Endothelial cell of umbilical vein (primary cell): ENCODE results near the gene ARHGEF25. TPM values are rescaled to one million over a fixed set of nuclear protein-coding genes. Genes with fewer than 3 reads are reported as not detected.
"Not testable (repeated sequence)": the region's sequence is repeated elsewhere in the genome, so short reads cannot be mapped to it uniquely, and the experiment has no call there.

Experiments used
- BruUV-seq: library from RNA; stranded (reverse); fragments of 400-500 nt; replicated peaks from 2 replicates; lab custom pipeline; 2021; lab: Mats Ljungman, UMichigan
- CTCF ChIA-PET: fragments of 300-600, 350-600 bp; sonication (Branson Sonifier 250); formaldehyde crosslinking; loops from one replicate; lab custom pipeline; 2021; ENCODE audit warnings: antibody characterized with exemption, inconsistent platforms; lab: Charles Lee
- POLR2A ChIA-PET: fragments of 300-600, 350-600 bp; sonication (Branson Sonifier 250); formaldehyde crosslinking; loops from one replicate; lab custom pipeline; 2021; ENCODE audit warnings: antibody characterized with exemption, inconsistent platforms; lab: Charles Lee
- DNase-seq: peaks from one replicate; pipeline ENCODE4 v3.0.0-alpha.2; 2011; ENCODE audit warnings: low read depth, low spot score
- FAIRE-seq: peaks from 2 replicates; lab custom pipeline; 2011; peaks lifted over from hg19 to GRCh38; lab: Jason Lieb, UNC
- H2AFZ ChIP-seq: 2 replicates; pipeline ENCODE4 v1.6.0; 2012; ENCODE audit warnings: low read depth, low read length, control low read depth, inconsistent platforms
- H3K27ac ChIP-seq: 2 replicates; pipeline ENCODE4 v1.5.1; 2011; ENCODE audit warnings: low read depth, mild to moderate bottlenecking, control low read depth, low read length, moderate library complexity; ENCODE audit not compliant: insufficient read depth
- H3K27me3 ChIP-seq, 2 experiments: 2 replicates each; pipeline versions ENCODE4 v1.6.0 to v1.6.1; 2011; ENCODE audit warnings: low read length in 2 of 2, mixed read lengths in 1 of 2; ENCODE audit not compliant: control insufficient read depth in 2 of 2, insufficient read depth in 2 of 2
- H3K36me3 ChIP-seq, 2 experiments: 2 replicates in 1 of 2; 3 replicates in 1 of 2; pipeline ENCODE4 v1.5.1; 2011; ENCODE audit warnings: low read length in 2 of 2, mild to moderate bottlenecking in 1 of 2, moderate library complexity in 1 of 2; ENCODE audit not compliant: control insufficient read depth in 2 of 2, insufficient read depth in 2 of 2; ENCODE audit errors: extremely low read depth in 1 of 2
- H3K4me1 ChIP-seq: 3 replicates; pipeline ENCODE4 v1.5.1; 2011; ENCODE audit warnings: mild to moderate bottlenecking, low read length; ENCODE audit not compliant: control insufficient read depth, insufficient read depth; ENCODE audit errors: extremely low read depth
- H3K4me2 ChIP-seq: 2 replicates; pipeline ENCODE4 v1.6.1; 2011; ENCODE audit warnings: low read length, control low read depth, mixed read lengths; ENCODE audit not compliant: insufficient read depth
- H3K4me3 ChIP-seq, 3 experiments: fragments of 200-600 bp in 1 of 3; sonication (generic), shearing (Covaris generic) in 1 of 3; replicated peaks in 1 of 3; 2 replicates each; pipeline ENCODE4 v1.5.1; 2011 to 2016; ENCODE audit warnings: control low read depth in 3 of 3, low read length in 3 of 3, mild to moderate bottlenecking in 2 of 3, inconsistent platforms in 1 of 3, low read depth in 1 of 3, moderate library complexity in 1 of 3; ENCODE audit not compliant: insufficient read depth in 1 of 3
- H3K79me2 ChIP-seq: 2 replicates; pipeline ENCODE4 v1.6.0; 2012; ENCODE audit warnings: low read length, inconsistent platforms; ENCODE audit not compliant: control insufficient read depth, insufficient read depth
- H3K9ac ChIP-seq: replicated peaks from 2 replicates; pipeline ENCODE3; 2011; ENCODE audit warnings: low read length, control low read depth; ENCODE audit not compliant: insufficient read depth; ENCODE audit errors: extremely low read depth
- H3K9me1 ChIP-seq: replicated peaks from 3 replicates; pipeline ENCODE4 v1.6.0; 2011; ENCODE audit warnings: mild to moderate bottlenecking, low read length; ENCODE audit not compliant: control insufficient read depth, insufficient read depth; ENCODE audit errors: extremely low read depth
- H3K9me3 ChIP-seq: replicated peaks from 2 replicates; pipeline ENCODE4 v1.5.1; 2012; ENCODE audit warnings: low read length, inconsistent platforms; ENCODE audit not compliant: control insufficient read depth, insufficient read depth
- H4K20me1 ChIP-seq: replicated peaks from 2 replicates; pipeline ENCODE3; 2011; ENCODE audit warnings: mild to moderate bottlenecking, low read length; ENCODE audit not compliant: control insufficient read depth, insufficient read depth; ENCODE audit errors: extremely low read depth
- CTCF ChIP-seq, 2 donors: IDR thresholded peaks; 1 replicate in 1 of 2; 2 replicates in 1 of 2; pipeline ENCODE4 v1.5.1; 2011; ENCODE audit warnings: low read length in 2 of 2, mild to moderate bottlenecking in 2 of 2, moderate library complexity in 2 of 2, control low read depth in 1 of 2, inconsistent platforms in 1 of 2, low read depth in 1 of 2; ENCODE audit not compliant: insufficient read depth in 1 of 2; ENCODE audit errors: extremely low read depth in 1 of 2
- EZH2 ChIP-seq: IDR thresholded peaks from 2 replicates; pipeline ENCODE4 v1.6.1; 2012; ENCODE audit warnings: borderline replicate concordance, low read depth, mild to moderate bottlenecking, moderate library complexity, low read length, inconsistent platforms; ENCODE audit not compliant: severe bottlenecking
- FOS ChIP-seq: IDR thresholded peaks from 2 replicates; pipeline ENCODE4 v1.6.1; 2011; ENCODE audit warnings: mild to moderate bottlenecking, low read length, moderate library complexity, borderline replicate concordance; ENCODE audit not compliant: insufficient read depth
- GATA2 ChIP-seq: IDR thresholded peaks from 2 replicates; pipeline ENCODE4 v1.7.0; 2011; ENCODE audit warnings: low read depth, mild to moderate bottlenecking, moderate library complexity, mixed read lengths, low read length; ENCODE audit not compliant: insufficient read length, insufficient read depth
- JUN ChIP-seq: IDR thresholded peaks from 2 replicates; pipeline ENCODE4 v1.6.1; 2011; ENCODE audit warnings: borderline replicate concordance, low read depth; ENCODE audit not compliant: insufficient read length, insufficient read depth
- MAX ChIP-seq: IDR thresholded peaks from 2 replicates; pipeline ENCODE4 v1.6.1; 2011; ENCODE audit not compliant: insufficient read depth, insufficient read length
- MYC ChIP-seq: IDR thresholded peaks from one replicate; pipeline ENCODE4 v1.6.1; 2011; ENCODE audit warnings: mild to moderate bottlenecking, low read depth, low read length
- POLR2A ChIP-seq: IDR thresholded peaks from 2 replicates; pipeline ENCODE4 v1.6.1; 2012; ENCODE audit warnings: low read depth, mild to moderate bottlenecking, control low read depth, low read length
- POLR2AphosphoS5 ChIP-seq: IDR thresholded peaks from 2 replicates; pipeline ENCODE4 v1.6.1; 2012; ENCODE audit warnings: low read depth, mild to moderate bottlenecking, control low read depth, low read length, moderate library complexity; ENCODE audit not compliant: insufficient read depth
- dilution Hi-C: fragments of 300-500 bp; cut with MboI; formaldehyde crosslinking; loops from one replicate; pipeline ENCODE4 v1.15.0; 2019; ENCODE audit warnings: low sequenced_read_pairs; ENCODE audit not compliant: extremely low pct_ligation_motif_present
- intact Hi-C: fragments of 100-400 bp; cut with micrococcal nuclease; formaldehyde crosslinking; loops from one replicate; pipeline ENCODE4 v1.10.0; 2022
- polyA plus RNA-seq, 4 experiments: library from polyadenylated mRNA; depleted of rRNA in 3 of 4; stranded (reverse) in 3 of 4; unstranded in 1 of 4; fragments of >200 nt; gene quantifications; 2 replicates each; pipeline versions ENCODE4 v1.2.1 to v1.2.3, GENCODE V29; 2011 to 2012; ENCODE audit warnings: missing spikeins in 1 of 4
- total RNA-seq: library from RNA; stranded (reverse); gene quantifications from 2 replicates; pipeline ENCODE4 v1.2.3, GENCODE V29; 2021

ARHGEF25 gene
- total and polyA plus RNA-seq, 2 donors (not counting 3 experiments of a cell fraction or from before 2014, with no cell fraction given) = 4.7 to 7.4 TPM

GRCh38 chr12:57617942-57618341, 6.7 kb downstream of the ARHGEF25 start:
- POLR2A ChIA-PET = no interaction called here
- Histone ChIP-seq H3K27ac (no peak overlapping the region), H3K9me1 (no peaks in the 10 kb centered on the region), H3K4me3 (no peak overlapping the region), H3K9me3 (no peaks in the 10 kb centered on the region), H3K4me2 (no peak overlapping the region), H3K4me1 (peaks cover 5% of the 10 kb centered on the region), H4K20me1 (no peaks in the 10 kb centered on the region), H3K36me3 (no peaks in the 10 kb centered on the region), H2AFZ (no peak overlapping the region), H3K79me2 (no peaks in the 10 kb centered on the region), H3K27me3 (peaks cover 42 to 46% of the 10 kb centered on the region in 2 experiments), H3K9ac (no peak overlapping the region)
- CTCF ChIA-PET = no interaction called here
- TF ChIP-seq MYC (no peak), POLR2AphosphoS5 (no peak), POLR2A (no peak), EZH2 (no peak), FOS (no peak), MAX (no peak), CTCF (IDR thresholded peaks at IDR 0.05; ENCODE audit: extremely low read depth in 1 of 2, insufficient read depth in 1 of 2, low read depth in 1 of 2, low read length in 2 of 2) (no peak), JUN (no peak), GATA2 (no peak)
- intact Hi-C loops (no loop called here), dilution Hi-C loops (no loop called here)
- FAIRE-seq (no peak), DNase-seq (no peak)
- no TSS peak for BruUV-seq

GRCh38 chr12:57618431-57618830, 7.2 kb downstream of the ARHGEF25 start:
- dilution Hi-C loops, H2AFZ ChIP-seq, H3K36me3 ChIP-seq, H3K9me1 ChIP-seq, DNase-seq, H3K4me2 ChIP-seq, H3K9me3 ChIP-seq, H3K79me2 ChIP-seq, intact Hi-C loops, POLR2A ChIA-PET, H4K20me1 ChIP-seq, FAIRE-seq, H3K9ac ChIP-seq, H3K27ac ChIP-seq, H3K4me3 ChIP-seq, H3K4me1 ChIP-seq, BruUV-seq: not testable (repeated sequence)
- H3K27me3 ChIP-seq = peaks cover 47 to 48% of the 10 kb centered on the region in 2 experiments
- CTCF ChIA-PET = interaction anchor here (3.4 kb wide), 1 partner anchor 35 kb away, joined by 113 read pairs; no protein-coding TSS in a partner anchor
